ENCODE data around the gene SORT1. TPM values are rescaled to one million over a fixed set of nuclear protein-coding genes. Genes with fewer than 3 reads are reported as not detected.

SORT1 gene
- total RNA-seq, 4 donors from 2014 or later, result 55.8 to 79.2 (median 68.3) TPM

- ATAC-seq (ENCODE audit: low FRiP score) (peak; percentile 60), DNase-seq (ENCODE audit: low spot score) (no peak)
- TF ChIP-seq CTCF (IDR thresholded peaks at IDR 0.05), result no peak
Measured at GRCh38 chr1:109298666-109299557, 98.8 kb downstream of the SORT1 start.

GRCh38 chr1:109296782-109297181 lies 100.9 kb downstream of the SORT1 start:
- DNase-seq (ENCODE audit: low spot score), result no peak
- no peak for TF ChIP-seq CTCF (IDR thresholded peaks at IDR 0.05)
- ATAC-seq (ENCODE audit: low FRiP score), result no peak

GRCh38 chr1:109295712-109296415 lies 101.9 kb downstream of the SORT1 start:
- TF ChIP-seq CTCF (IDR thresholded peaks at IDR 0.05), result no peak
- no peak for ATAC-seq (ENCODE audit: low FRiP score)
- DNase-seq (ENCODE audit: low spot score), result no peak

GRCh38 chr1:109294481-109294880 lies 103.2 kb downstream of the SORT1 start:
- ATAC-seq (ENCODE audit: low FRiP score), result no peak
- DNase-seq (ENCODE audit: low spot score), result no peak
- TF ChIP-seq CTCF (IDR thresholded peaks at IDR 0.05), result no peak

- TF ChIP-seq CTCF (IDR thresholded peaks at IDR 0.05), result no peak
- ATAC-seq (ENCODE audit: low FRiP score), result no peak
- no peak for DNase-seq (ENCODE audit: low spot score)
Measured at GRCh38 chr1:109293026-109293425, 104.7 kb downstream of the SORT1 start.

GRCh38 chr1:109292364-109292763 lies 105.4 kb downstream of the SORT1 start:
- ATAC-seq (ENCODE audit: low FRiP score) (no peak), DNase-seq (ENCODE audit: low spot score) (no peak)
- TF ChIP-seq CTCF (IDR thresholded peaks at IDR 0.05), result no peak

Data from omental fat pad (tissue), 4 donors.